Neural cell (in vitro differentiated cells): ENCODE data around the gene ARNT2. TPM values are rescaled to one million over a fixed set of nuclear protein-coding genes. Genes with fewer than 3 reads are reported as not detected.

Experiments
- H2AFZ ChIP-seq: fragments of 200-600, 300-800 bp; sonication (generic), shearing (Covaris generic); 2 replicates; pipeline ENCODE4 v1.6.0; 2014; ENCODE audit warnings: low read depth, mild to moderate bottlenecking, antibody characterized with exemption, low read length, moderate library complexity
- H3F3A ChIP-seq: fragments of 200-600 bp; shearing (Covaris generic); 2 replicates; pipeline ENCODE4 v1.6.1; 2016; ENCODE audit warnings: mild to moderate bottlenecking, moderate library complexity, mixed read lengths, antibody characterized with exemption, low read length; ENCODE audit not compliant: insufficient read depth, poor library complexity, severe bottlenecking
- H3K27ac ChIP-seq: fragments of 200-600, 300-800 bp; sonication (generic), shearing (Covaris generic); 2 replicates; pipeline ENCODE4 v1.5.1; 2014; ENCODE audit warnings: mild to moderate bottlenecking, low read length, moderate library complexity
- H3K27me3 ChIP-seq: fragments of 300-800, 200-600 bp; sonication (generic), shearing (Covaris generic); 2 replicates; pipeline ENCODE4 v1.6.0; 2014; ENCODE audit warnings: mild to moderate bottlenecking, low read depth, low read length, moderate library complexity; ENCODE audit not compliant: insufficient read depth
- H3K36me3 ChIP-seq: fragments of 300-800, 200-600 bp; sonication (generic), shearing (Covaris generic); 2 replicates; pipeline ENCODE4 v1.5.1; 2014; ENCODE audit warnings: mild to moderate bottlenecking, antibody characterized with exemption, low read length, moderate library complexity; ENCODE audit not compliant: insufficient read depth
- H3K4me2 ChIP-seq: fragments of 300-800, 200-600 bp; sonication (generic), shearing (Covaris generic); 2 replicates; pipeline ENCODE4 v1.6.0; 2014; ENCODE audit warnings: mild to moderate bottlenecking, low read length
- H3K4me3 ChIP-seq: fragments of 300-800, 200-600 bp; sonication (generic), shearing (Covaris generic); 2 replicates; pipeline ENCODE4 v1.5.1; 2014; ENCODE audit warnings: mild to moderate bottlenecking, low read length, moderate library complexity
- H3K79me2 ChIP-seq: fragments of 200-600 bp; shearing (Covaris generic); replicated peaks from 2 replicates; pipeline ENCODE4 v1.6.0; 2014; ENCODE audit warnings: mild to moderate bottlenecking, low read length, moderate library complexity; ENCODE audit not compliant: insufficient read depth
- H3K9ac ChIP-seq: fragments of 300-800, 200-600 bp; sonication (generic), shearing (Covaris generic); 2 replicates; pipeline ENCODE4 v1.6.1; 2016; ENCODE audit warnings: mild to moderate bottlenecking, low read length, mixed read lengths
- H3K9me2 ChIP-seq: fragments of 200-600 bp; shearing (Covaris generic); 2 replicates; pipeline ENCODE4 v1.6.1; 2016; ENCODE audit warnings: mild to moderate bottlenecking, low read length, mixed read lengths; ENCODE audit not compliant: insufficient read depth
- H3K9me3 ChIP-seq: fragments of 200-600, 300-800 bp; sonication (generic), shearing (Covaris generic); 2 replicates; pipeline ENCODE4 v1.6.1; 2016; ENCODE audit warnings: mild to moderate bottlenecking, mixed run types, low read length, moderate library complexity, mixed read lengths
- H4K20me1 ChIP-seq: fragments of 200-600 bp; shearing (Covaris generic); 2 replicates; pipeline ENCODE4 v1.6.1; 2016; ENCODE audit warnings: mild to moderate bottlenecking, mixed run types; ENCODE audit not compliant: insufficient read depth
- EP300 ChIP-seq: fragments of 450-650 bp; conservative IDR thresholded peaks from 2 replicates; pipeline ENCODE4 v1.6.1; 2014; ENCODE audit warnings: antibody characterized with exemption, mild to moderate bottlenecking, moderate library complexity; ENCODE audit not compliant: poor library complexity, severe bottlenecking
- EZH2 ChIP-seq: fragments of 200-600, 300-800 bp; shearing (Covaris generic), sonication (generic); IDR thresholded peaks from 2 replicates; pipeline ENCODE4 v1.6.1; 2014; ENCODE audit warnings: antibody characterized with exemption, low read length, borderline replicate concordance, mild to moderate bottlenecking; ENCODE audit not compliant: insufficient read depth, poor library complexity, severe bottlenecking
- MXI1 ChIP-seq: fragments of 450-650 bp; conservative IDR thresholded peaks from 2 replicates; pipeline ENCODE4 v1.6.1; 2014; ENCODE audit warnings: antibody characterized with exemption, mild to moderate bottlenecking; ENCODE audit not compliant: poor library complexity, severe bottlenecking
- POLR2AphosphoS5 ChIP-seq: IDR thresholded peaks from 2 replicates; pipeline ENCODE4 v1.6.1; 2012
- RAD21 ChIP-seq: fragments of 450-650 bp; conservative IDR thresholded peaks from 2 replicates; pipeline ENCODE4 v1.6.1; 2014; ENCODE audit warnings: antibody characterized with exemption, mild to moderate bottlenecking, moderate library complexity
- SMC3 ChIP-seq: fragments of 450-650 bp; conservative IDR thresholded peaks from 2 replicates; pipeline ENCODE4 v1.6.1; 2014; ENCODE audit warnings: antibody characterized with exemption, mild to moderate bottlenecking, moderate library complexity; ENCODE audit not compliant: poor library complexity
- TAF1 ChIP-seq: IDR thresholded peaks from 2 replicates; pipeline ENCODE4 v1.6.1; 2012; ENCODE audit warnings: low read depth
- polyA plus RNA-seq: library from polyadenylated mRNA; depleted of rRNA; stranded (reverse); fragments of >200 nt; gene quantifications from 2 replicates; pipeline ENCODE4 v1.2.3, GENCODE V29; 2014
- TF ChIP-seq, protein P1 (sequence below): IDR thresholded peaks from 2 replicates; pipeline ENCODE4 v1.6.1; 2012; ENCODE audit warnings: borderline replicate concordance
- TF ChIP-seq, protein P2 (sequence below): fragments of 450-650 bp; IDR thresholded peaks from 2 replicates; pipeline ENCODE4 v1.5.1; 2014; ENCODE audit warnings: antibody characterized with exemption, mild to moderate bottlenecking, moderate library complexity; ENCODE audit not compliant: poor library complexity, severe bottlenecking

ARNT2 gene
- polyA plus RNA-seq, 1 donor from 2014 or later, result 41.2 TPM

DNA sequence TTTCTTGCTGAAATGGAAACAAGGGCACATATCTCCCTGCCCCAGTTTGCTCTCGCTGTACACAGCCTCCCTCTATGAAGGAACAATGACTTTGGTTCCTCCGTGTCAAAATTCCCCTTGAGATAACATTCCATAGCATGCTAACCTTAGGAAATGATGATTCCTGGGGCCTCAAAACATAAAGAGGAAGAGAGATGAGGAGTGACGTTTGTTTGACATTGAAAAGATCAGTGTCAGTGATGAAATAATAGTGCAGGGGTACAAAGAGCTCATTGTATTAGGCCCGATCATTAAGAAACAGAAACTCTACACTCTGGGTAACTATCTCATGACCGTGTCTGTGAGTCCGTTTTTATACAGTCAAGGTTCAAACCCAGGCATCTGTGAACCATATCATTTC is 55.2 kb downstream of the ARNT2 start:
- H3K27ac ChIP-seq, result no peak overlapping the region
- no peaks in the 10 kb centered on the region for H3F3A ChIP-seq
- peaks cover 3% of the 10 kb centered on the region for H3K36me3 ChIP-seq
- no peak overlapping the region for H3K4me2 ChIP-seq
- no peak overlapping the region for H3K9ac ChIP-seq
- H2AFZ ChIP-seq, result no peak overlapping the region
- TF ChIP-seq, protein P1, sequence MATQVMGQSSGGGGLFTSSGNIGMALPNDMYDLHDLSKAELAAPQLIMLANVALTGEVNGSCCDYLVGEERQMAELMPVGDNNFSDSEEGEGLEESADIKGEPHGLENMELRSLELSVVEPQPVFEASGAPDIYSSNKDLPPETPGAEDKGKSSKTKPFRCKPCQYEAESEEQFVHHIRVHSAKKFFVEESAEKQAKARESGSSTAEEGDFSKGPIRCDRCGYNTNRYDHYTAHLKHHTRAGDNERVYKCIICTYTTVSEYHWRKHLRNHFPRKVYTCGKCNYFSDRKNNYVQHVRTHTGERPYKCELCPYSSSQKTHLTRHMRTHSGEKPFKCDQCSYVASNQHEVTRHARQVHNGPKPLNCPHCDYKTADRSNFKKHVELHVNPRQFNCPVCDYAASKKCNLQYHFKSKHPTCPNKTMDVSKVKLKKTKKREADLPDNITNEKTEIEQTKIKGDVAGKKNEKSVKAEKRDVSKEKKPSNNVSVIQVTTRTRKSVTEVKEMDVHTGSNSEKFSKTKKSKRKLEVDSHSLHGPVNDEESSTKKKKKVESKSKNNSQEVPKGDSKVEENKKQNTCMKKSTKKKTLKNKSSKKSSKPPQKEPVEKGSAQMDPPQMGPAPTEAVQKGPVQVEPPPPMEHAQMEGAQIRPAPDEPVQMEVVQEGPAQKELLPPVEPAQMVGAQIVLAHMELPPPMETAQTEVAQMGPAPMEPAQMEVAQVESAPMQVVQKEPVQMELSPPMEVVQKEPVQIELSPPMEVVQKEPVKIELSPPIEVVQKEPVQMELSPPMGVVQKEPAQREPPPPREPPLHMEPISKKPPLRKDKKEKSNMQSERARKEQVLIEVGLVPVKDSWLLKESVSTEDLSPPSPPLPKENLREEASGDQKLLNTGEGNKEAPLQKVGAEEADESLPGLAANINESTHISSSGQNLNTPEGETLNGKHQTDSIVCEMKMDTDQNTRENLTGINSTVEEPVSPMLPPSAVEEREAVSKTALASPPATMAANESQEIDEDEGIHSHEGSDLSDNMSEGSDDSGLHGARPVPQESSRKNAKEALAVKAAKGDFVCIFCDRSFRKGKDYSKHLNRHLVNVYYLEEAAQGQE, result no peak
- TF ChIP-seq SMC3 (no peak), TAF1 (no peak), POLR2AphosphoS5 (no peak), EP300 (no peak), EZH2 (no peak), MXI1 (no peak), RAD21 (no peak)
- TF ChIP-seq, protein P2, sequence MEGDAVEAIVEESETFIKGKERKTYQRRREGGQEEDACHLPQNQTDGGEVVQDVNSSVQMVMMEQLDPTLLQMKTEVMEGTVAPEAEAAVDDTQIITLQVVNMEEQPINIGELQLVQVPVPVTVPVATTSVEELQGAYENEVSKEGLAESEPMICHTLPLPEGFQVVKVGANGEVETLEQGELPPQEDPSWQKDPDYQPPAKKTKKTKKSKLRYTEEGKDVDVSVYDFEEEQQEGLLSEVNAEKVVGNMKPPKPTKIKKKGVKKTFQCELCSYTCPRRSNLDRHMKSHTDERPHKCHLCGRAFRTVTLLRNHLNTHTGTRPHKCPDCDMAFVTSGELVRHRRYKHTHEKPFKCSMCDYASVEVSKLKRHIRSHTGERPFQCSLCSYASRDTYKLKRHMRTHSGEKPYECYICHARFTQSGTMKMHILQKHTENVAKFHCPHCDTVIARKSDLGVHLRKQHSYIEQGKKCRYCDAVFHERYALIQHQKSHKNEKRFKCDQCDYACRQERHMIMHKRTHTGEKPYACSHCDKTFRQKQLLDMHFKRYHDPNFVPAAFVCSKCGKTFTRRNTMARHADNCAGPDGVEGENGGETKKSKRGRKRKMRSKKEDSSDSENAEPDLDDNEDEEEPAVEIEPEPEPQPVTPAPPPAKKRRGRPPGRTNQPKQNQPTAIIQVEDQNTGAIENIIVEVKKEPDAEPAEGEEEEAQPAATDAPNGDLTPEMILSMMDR, result no peak
- H4K20me1 ChIP-seq, result no peaks in the 10 kb centered on the region
- peaks cover 4% of the 10 kb centered on the region for H3K79me2 ChIP-seq
- no peak overlapping the region for H3K4me3 ChIP-seq
- no peaks in the 10 kb centered on the region for H3K9me2 ChIP-seq
- no peaks in the 10 kb centered on the region for H3K27me3 ChIP-seq
- no peaks in the 10 kb centered on the region for H3K9me3 ChIP-seq

DNA sequence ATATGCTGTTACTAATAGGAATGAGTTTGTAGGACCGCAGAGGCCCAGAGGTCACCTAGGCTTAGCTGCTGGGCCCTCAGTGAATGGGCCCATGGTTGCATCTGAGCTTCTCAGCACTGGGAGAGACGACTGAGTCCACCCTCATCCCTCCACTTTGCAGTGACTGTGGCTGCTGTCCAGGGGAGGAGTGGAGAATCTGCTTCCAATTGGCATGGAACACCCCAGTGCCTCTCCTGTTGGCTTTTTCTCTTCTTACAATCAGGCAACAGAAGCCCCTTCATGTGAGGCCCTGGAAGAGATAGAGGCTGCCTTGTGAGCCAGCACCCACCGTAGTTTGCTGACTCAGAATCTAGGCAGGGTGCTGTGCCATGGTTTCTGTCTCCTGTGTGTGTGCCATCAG is 55.6 kb downstream of the ARNT2 start:
- H3K4me3 ChIP-seq, result no peak overlapping the region
- H4K20me1 ChIP-seq, result no peaks in the 10 kb centered on the region
- peaks cover 4% of the 10 kb centered on the region for H3K79me2 ChIP-seq
- no peak overlapping the region for H3K27ac ChIP-seq
- no peak overlapping the region for H3K4me2 ChIP-seq
- H3F3A ChIP-seq, result no peaks in the 10 kb centered on the region
- H3K9me2 ChIP-seq, result no peaks in the 10 kb centered on the region
- H3K9ac ChIP-seq, result no peak overlapping the region
- peaks cover 3% of the 10 kb centered on the region for H3K36me3 ChIP-seq
- H3K9me3 ChIP-seq, result no peaks in the 10 kb centered on the region
- TF ChIP-seq RAD21, result no peak
- no peak for TF ChIP-seq SMC3
- TF ChIP-seq EP300, result no peak
- TF ChIP-seq MXI1, result no peak
- no peak for TF ChIP-seq EZH2
- TF ChIP-seq, protein P1, result no peak
- TF ChIP-seq, protein P2, result no peak
- no peak for TF ChIP-seq POLR2AphosphoS5
- no peak for TF ChIP-seq TAF1
- no peak overlapping the region for H2AFZ ChIP-seq
- no peaks in the 10 kb centered on the region for H3K27me3 ChIP-seq
